Amniotic epithelial cell (primary cell): ENCODE measurements around the gene VIT.

Experiments
- DNase-seq: peaks from one replicate; pipeline ENCODE4 v3.0.0-alpha.2; 2010; ENCODE audit warnings: low read depth

Gene VIT, protein sequence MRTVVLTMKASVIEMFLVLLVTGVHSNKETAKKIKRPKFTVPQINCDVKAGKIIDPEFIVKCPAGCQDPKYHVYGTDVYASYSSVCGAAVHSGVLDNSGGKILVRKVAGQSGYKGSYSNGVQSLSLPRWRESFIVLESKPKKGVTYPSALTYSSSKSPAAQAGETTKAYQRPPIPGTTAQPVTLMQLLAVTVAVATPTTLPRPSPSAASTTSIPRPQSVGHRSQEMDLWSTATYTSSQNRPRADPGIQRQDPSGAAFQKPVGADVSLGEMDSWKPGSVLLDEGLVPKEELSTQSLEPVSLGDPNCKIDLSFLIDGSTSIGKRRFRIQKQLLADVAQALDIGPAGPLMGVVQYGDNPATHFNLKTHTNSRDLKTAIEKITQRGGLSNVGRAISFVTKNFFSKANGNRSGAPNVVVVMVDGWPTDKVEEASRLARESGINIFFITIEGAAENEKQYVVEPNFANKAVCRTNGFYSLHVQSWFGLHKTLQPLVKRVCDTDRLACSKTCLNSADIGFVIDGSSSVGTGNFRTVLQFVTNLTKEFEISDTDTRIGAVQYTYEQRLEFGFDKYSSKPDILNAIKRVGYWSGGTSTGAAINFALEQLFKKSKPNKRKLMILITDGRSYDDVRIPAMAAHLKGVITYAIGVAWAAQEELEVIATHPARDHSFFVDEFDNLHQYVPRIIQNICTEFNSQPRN

GRCh38 chr2:36696533-36696932 lies at the start of gene VIT:
TSS of gene VIT (plus strand) at chr2:36696707. CDS start at chr2:36716371, 19,664 bp downstream.
- DNase-seq: peak; percentile 46

DNA sequence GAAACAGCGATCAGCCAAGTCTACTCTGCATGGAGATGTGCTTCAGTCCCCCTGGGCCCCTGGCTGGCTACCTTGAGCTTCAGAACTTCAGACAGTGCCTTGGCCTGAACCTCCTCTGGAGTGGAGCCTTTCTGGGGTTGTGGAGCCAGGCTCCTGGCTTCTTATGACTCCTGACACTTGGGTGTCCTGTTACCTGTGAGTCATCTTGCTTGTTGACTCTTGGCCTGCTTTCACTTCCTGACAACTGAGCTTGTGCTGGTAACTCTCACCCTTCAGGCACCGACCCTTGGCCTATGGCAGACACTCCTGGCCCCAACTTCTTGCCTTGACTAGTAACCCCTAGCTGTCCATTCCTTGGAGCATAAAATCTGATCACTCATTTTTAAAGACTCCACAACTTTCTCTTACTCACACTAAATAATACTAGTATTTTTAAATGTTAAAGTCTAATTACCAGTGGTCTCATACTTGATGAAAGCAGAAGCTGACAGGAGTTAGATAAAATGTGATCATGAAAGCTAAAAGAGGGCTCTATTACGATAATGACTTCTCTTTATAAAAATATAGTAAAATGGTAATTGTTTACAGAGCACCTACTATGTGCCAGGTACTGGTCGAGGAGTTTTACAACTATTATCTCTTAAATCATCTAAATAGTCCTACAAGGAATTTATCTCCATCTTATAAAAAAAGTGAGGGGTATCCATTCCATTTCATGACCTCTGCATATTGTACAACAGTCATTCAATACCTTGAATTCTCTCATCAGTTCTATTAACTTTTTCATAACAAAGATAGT lies 46.3 kb upstream of the VIT start:
- peak; percentile 71 for DNase-seq

DNA sequence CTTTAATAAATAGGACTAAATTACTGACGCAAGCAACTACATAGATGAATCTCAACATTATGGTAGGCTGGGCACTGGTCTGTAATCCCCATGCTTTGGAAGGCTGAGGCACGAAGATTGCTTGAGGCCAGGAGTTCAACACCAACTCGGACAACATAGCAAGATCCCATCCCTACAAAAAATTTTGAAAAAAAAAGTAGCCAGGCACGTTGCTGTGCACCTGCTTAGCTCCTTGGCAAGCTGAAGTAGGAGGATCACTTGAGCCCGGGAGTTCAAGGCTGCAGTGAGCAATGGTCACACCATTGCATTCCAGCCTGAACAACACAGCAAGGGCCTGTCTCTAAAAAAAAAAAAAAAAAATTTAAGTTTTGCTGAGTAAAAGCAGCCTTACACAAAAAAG lies 43.4 kb upstream of the VIT start:
- DNase-seq: no peak

- DNase-seq: peak; percentile 23
Measured at GRCh38 chr2:36653967-36654694, 42.4 kb upstream of the VIT start.

DNA sequence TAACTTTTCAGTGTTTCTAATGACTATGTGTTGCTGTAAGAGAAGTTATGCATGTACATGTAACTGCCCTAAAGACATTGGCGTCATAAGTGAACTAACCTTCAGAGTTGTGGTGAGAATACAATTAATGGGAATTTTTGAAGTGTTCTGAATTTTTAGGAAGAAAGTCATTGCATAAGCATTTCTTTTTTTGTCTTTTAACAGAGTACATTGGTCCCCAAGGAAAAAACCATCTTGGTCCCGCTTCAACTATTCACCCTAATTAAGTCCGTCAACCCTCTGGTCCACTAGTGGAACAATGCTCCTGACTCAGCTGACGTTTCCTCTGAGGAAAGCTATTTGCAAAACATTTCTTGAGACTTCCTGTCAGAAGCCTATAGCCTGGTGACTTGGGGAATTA lies 41.1 kb upstream of the VIT start:
- DNase-seq: peak; percentile 61

DNA sequence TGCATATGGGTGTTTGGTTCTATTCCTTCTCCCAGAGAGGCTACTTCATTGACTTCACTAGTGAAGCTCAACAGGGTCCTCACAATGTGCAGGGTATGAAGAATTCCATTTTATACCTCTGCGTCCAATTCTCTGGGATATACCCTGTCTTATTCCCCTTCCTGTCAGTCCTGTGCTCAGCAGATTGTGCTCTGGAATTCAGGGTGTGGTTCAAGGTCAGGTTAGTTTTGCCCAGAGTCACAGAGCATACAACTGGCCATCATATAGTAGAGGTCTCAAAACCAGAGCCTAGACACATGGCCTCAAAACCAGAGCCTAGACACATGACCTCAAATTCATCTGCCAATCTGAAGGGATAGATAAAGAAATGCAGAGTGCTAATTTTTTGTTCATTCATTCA lies 38.8 kb upstream of the VIT start:
- DNase-seq: no peak

GRCh38 chr2:36658277-36658748 lies 38.2 kb upstream of the VIT start:
- no peak for DNase-seq

DNA sequence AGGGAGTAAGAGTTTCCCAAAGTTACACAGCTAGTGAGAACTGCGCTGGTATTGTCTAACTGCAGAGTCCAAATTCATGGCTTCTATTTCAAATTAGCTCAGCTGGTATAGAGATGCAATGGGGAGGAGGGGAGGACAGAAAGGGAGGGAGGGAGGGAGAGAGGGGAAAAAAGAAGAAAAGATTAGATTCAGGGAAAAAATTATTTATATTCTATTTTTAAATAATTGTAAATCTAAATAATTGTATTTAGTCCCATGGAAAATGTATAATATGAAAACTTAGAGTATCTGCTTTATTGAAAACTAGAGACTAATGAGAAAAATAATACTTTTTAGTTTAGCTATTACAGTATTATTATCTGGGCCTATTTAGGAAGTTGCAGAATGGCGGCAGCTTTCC lies 37.3 kb upstream of the VIT start:
- no peak for DNase-seq

DNA sequence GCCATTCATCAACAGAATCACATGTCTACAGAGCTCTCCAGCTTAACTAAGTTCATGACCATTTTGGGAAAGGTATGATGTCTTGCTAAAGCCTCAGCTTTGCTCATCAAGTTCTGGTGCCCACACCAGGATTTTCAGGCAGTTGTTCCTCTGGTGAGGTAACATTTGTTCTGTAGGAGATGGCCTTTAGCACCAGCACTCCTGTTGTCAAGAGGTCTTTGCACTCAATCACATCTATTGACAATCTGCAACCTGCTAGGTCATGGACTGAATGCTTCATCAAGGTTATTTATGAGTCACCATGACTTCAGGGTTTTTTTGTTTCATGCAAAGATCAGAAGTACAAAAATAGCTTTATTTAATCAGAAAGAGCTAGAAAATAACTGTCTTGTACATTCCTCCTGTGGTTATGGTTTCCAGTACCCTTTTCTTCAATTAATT lies 36.6 kb upstream of the VIT start:
- DNase-seq: no peak

- DNase-seq: no peak
Measured at GRCh38 chr2:36662638-36663037, 33.9 kb upstream of the VIT start.

DNA sequence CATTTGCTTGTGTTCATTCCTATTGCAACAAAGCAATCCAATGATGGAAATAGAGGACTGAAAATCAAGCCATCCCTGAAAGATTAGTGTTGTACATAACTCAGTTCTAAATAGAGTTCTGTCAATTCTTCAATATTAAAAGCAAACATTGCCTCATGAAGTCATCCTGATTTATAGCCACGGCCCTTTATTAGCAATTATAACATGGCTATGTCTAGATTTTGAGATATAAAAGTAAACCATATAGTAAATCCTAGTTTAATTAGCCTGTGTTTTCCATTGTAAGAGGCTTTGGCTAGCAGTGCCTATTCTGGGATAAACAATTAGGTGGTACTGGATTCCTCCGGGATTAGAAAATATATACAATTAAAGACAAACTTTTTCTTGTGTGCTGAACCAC lies 33.2 kb upstream of the VIT start:
- no peak for DNase-seq

GRCh38 chr2:36663851-36664695 lies 32.4 kb upstream of the VIT start:
- DNase-seq: peak; percentile 78

DNA sequence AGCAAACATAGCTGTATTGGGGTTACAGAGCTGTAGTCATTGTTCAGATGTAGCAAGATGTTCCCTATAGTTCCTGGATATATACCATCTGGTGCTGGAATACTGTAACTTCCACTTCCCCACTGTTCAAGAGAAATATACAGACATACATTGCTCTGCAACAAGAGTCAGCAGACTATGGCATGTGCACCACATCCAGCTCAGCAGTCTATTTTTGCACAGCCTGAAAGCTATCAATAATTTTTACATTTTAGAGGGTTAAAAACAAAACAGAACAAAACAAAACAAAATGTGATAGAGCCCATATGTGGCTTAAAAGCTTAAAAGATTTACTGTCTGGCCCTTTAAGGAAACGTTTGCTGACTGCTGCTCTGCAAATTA lies 31.8 kb upstream of the VIT start:
- no peak for DNase-seq

GRCh38 chr2:36667931-36668330 lies 28.6 kb upstream of the VIT start:
- no peak for DNase-seq

- no peak for DNase-seq
Measured at GRCh38 chr2:36670881-36671595, 25.5 kb upstream of the VIT start.

DNA sequence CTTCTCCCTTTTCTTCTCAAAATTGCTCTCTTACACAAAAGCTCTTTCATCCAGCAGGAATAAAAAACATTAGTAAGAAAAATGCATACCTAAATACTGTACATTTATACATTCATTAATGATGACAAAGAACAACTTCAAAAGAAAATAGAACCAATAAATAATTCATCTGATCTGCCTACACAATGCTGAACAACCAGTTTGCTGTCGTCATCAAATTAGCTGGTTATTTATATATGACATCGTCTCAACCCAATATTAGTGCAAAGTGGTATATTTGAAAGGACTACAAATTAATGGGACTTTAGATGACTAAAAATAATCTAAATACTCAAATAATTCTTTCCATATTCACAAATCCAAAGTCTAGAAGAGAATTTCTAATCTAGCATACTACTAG lies 24.8 kb upstream of the VIT start:
- no peak for DNase-seq

DNA sequence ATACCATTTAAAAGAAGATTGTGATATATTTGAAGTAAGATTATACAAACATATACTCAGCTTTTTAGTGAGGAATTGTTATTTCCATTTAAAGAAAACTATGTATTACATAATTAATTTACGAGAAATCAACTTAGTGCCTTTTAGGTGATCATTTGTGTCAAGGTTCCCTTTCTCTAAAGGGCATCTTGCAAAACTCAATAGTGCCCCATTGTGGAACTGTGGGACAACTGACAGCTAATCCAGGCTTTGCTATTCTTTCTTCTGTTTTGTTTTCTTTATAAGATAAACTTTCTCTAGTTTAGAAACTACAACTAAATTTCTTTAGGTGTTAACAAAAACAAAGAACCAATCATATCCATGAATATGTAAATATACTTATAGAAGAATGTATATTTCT lies 24.3 kb upstream of the VIT start:
- peak; percentile 39 for DNase-seq

DNA sequence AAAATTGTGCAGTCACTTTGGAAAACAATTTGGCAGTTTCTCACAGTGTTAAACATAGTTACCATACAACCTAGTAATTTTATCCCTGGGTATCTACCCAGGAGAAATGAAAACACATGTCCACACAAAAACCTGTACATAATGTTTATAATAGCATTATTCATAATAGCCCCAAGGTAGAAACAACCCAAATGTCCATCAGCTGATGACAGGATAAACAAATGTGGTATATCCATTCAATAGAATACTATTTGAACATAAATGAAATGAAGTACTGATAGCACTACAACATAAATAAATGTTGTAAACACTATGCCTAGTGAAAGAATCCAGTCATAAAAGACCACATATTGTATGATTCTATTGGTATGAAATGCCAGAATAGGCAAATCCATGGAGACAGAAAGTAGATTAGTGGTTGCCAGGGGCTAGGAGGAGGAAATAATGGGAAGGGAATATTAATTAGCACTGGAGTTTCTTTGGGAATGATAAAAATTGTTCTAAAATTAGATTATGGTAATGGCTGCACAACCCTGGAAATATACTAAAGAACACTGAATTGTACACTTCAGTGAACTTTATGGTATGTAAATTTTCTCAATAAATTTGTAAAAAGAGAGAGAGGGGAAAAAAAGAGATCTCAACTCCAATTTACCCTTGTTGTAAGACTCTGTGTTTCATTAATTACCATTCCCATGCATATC lies 20.8 kb upstream of the VIT start:
- DNase-seq: no peak

- DNase-seq: no peak
Measured at GRCh38 chr2:36676364-36676763, 20.1 kb upstream of the VIT start.

- no peak for DNase-seq
Measured at GRCh38 chr2:36677386-36677785, 19.1 kb upstream of the VIT start.
